ACHN (cell line): Measurements from ENCODE around the gene MYLK4.

Source experiments
- DNase-seq: peaks from one replicate; pipeline ENCODE4 v3.0.0-alpha.2; 2015
- in situ Hi-C: cut with HindIII; loops from 2 replicates; pipeline ENCODE4 v1.10.0; 2017; ENCODE audit warnings: low sequenced_read_pairs, low pct_ligation_motif_present, low pct_unique_long_range_greater_than_20kb

Gene MYLK4

DNA sequence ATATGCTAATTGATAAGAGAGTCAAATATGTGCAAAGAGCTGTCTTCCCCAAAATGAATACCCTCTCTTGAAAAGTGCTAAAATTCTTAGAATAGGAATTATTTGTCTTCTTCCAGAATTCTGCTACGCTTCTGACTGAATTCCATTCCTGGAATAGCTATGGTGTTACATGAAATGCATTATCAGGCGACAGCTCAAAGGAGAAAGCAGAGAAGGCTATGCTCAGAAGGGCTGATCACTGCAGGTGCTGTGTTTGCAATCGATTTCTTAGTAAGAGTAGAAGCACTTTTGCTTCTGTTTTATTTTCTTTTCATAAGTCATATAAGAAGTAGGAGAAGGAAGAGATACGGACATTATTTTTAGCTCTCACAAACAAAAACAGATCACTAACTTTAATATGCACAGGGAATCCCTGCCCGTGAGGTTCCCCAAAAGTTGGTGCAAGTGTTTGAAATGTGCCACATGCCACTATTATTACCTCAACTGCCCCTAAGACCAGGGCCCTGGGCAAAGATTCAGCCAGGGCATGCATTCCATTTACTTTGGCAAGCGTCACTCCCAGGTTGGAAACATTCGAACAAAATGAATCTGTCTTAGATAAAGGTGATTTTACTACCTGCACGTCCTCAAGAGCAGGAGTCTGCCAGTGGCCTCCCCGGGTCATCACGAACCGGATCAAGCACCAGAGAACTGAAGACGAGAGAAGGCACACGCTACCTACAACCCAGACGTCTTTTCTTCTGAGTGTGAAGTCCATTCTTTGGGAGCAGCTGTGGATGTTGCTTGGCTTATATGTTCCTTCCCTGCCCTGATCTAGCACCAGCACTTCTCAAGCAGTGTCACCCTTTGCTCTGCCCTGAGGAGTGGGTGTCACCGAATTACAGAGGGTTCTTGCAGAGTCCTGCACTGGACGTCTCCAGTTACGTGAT, 7.2 kb downstream of the MYLK4 start:
- in situ Hi-C loops: no loop called here
- DNase-seq: no peak

DNA sequence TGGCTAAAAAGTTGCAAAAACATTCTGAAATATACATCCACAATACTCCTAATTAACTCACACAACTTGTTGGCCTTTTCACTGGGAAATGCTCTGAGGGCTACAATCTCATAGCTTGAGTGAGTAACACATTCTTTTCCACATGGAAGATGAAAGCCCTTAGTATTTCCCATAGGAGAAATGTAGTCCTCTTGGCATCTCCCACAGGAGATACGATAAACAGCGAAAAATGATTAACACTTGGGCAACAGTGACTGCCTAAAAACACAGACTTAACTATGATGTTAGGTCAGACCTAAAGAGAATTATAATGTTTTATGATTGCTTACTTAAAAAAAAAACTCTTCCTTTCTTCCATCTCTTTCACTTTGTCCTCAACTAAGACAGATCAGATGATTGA, 9.0 kb downstream of the MYLK4 start:
- in situ Hi-C loops: no loop called here
- DNase-seq: no peak

GRCh38 chr6:2740581-2740980, 10.1 kb downstream of the MYLK4 start:
- no peak for DNase-seq
- in situ Hi-C loops: no loop called here

DNA sequence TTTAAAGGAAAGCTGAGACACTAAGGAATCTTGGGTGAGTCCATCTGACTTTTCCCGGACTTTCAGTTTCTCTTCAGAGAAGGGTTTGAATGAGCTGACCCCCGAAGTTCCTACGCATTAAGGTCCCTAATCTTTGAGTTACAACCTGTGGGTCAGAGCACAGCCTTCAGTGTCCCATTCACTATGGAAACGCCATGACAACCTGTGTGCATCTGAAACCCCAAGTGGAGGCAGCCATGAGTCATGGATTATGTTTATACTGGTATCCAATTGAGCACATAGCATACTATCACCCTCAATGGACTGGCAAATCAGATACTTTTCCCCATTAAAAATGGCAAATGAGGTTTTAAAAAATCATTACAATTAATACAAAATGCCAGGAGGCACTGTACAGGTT, 11.4 kb downstream of the MYLK4 start:
- peak; percentile 46 for DNase-seq
- in situ Hi-C loops: no loop called here

GRCh38 chr6:2738373-2738979, 12.2 kb downstream of the MYLK4 start:
- in situ Hi-C loops: no loop called here
- peak; percentile 54 for DNase-seq

GRCh38 chr6:2737885-2738284, 12.8 kb downstream of the MYLK4 start:
- in situ Hi-C loops: no loop called here
- DNase-seq: no peak

DNA sequence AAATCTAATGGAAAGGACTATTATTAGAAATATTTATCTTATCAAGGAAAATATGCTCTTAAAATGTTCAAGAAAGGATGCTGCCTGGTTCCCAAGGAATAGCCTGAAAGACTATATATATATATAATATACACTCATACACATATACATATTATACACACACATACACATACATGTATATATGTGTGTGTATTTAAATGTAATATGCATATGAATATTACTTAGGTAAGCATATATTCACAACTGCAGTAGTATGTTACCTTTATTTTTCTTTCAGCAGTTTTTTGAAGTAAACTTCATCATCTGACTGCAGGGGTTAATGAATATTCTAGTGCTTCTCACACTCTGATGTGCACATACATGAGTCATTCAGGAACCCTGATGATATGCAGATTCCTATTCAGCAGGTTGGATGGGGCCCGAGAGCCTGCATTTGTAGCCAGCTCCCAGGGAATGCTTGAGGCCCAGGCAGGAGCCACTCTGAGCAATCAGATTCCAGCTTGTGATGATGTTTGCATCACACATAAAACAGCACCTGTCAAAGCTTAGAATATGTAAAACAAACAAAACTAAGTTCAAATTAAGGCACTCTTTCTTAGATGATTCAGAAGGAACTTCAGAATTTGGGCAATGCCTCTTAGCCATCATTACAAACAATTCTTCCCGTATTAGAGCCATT, 16.1 kb downstream of the MYLK4 start:
- DNase-seq: no peak
- in situ Hi-C loops: no loop called here

- in situ Hi-C loops: no loop called here
- DNase-seq: no peak
Observed at GRCh38 chr6:2733736-2734480, 16.8 kb downstream of the MYLK4 start.

GRCh38 chr6:2733324-2733723, 17.4 kb downstream of the MYLK4 start:
- in situ Hi-C loops: no loop called here
- DNase-seq: no peak

DNA sequence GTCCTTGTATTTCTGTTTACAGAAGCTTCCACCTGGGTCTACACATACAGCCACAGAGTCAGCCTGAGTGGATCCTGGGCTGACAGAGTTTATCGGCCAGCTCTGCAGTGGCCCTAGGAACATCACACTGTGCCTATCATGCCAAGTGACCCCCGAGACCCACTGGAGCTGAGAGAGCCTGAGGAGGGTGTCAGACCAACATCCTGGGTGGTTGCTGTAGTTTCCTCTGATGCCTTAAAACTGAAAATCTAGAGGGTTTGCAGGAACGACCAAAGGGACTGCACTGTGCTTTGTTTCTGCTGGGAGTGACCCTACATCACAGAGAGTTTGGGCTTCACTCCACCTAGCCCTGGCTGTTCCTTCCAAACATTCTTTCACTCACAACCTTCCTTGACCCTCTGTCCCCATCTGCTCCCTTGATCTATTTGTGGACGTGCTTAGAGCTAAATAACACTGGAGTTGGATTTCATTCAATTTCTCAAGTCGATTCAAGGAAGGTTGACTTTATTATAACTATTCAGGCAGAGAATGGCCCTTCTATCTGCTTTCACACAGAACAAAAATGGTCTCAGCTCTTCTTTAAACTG, 18.1 kb downstream of the MYLK4 start:
- no peak for DNase-seq
- in situ Hi-C loops: no loop called here

- in situ Hi-C loops: no loop called here
Observed at GRCh38 chr6:2731281-2731909, 19.3 kb downstream of the MYLK4 start.

GRCh38 chr6:2730353-2731107, 20.2 kb downstream of the MYLK4 start:
- DNase-seq: no peak
- in situ Hi-C loops: no loop called here

More at GRCh38 chr6:2731281-2731909, 19.3 kb downstream of the MYLK4 start:
- no peak for DNase-seq

- in situ Hi-C loops: no loop called here
- DNase-seq: no peak
Observed at GRCh38 chr6:2729921-2730320, 20.8 kb downstream of the MYLK4 start.

DNA sequence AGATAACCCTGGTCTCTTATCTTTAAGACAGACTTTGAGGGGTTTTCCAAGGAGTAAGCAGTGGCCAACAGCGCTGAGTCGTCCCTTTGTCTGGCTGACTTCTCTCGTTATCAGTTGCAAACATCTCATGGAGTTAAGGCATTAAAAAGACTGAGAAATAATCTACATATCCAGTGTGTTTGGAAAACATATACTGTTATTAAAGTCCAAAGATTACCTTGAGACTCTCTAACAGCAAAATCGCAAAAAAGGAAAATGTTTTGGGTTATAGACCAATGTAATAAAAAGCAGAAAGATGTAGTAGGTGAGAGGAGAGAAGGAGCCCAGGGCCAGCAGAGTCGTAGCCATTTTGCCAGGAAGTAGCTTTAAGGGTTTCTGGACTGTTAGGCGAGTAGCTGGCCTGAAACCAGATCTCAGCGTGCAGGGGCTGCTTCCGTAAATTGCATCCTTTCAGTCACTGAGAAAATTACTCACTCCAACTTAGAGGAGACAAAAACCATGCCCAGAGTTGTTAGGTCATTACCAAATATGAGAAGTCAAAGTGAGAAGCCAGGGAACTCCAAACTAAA, 24.6 kb downstream of the MYLK4 start:
- no peak for DNase-seq
- in situ Hi-C loops: no loop called here

- no peak for DNase-seq
- in situ Hi-C loops: no loop called here
Observed at GRCh38 chr6:2725364-2725988, 25.2 kb downstream of the MYLK4 start.

- DNase-seq: no peak
- in situ Hi-C loops: no loop called here
Observed at GRCh38 chr6:2721219-2721618, 29.5 kb downstream of the MYLK4 start.

DNA sequence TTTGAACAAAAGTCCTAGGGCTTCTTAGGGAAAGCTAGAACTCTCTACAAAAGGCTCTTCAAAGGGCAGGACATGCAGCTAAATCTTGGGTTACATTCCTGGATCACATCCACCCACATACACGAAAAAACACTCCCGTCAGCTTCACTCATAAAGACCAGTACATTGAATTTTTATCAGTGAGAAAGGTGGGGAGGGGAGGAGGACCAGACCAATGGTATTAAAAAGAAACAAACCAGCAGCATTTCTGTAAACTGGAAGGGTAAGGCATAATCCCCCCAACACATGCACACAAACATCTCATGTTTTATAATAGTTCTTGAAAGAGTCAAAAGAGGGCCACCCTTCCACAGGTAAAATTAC, 31.6 kb downstream of the MYLK4 start:
- in situ Hi-C loops: no loop called here
- no peak for DNase-seq
